SK-N-MC (cell line): ENCODE measurements around the gene IRF8.

Experiments used
- DNase-seq: peaks from one replicate; pipeline ENCODE4 v3.0.0-alpha.2; 2011; ENCODE audit warnings: low read depth, low spot score
- H3K27ac ChIP-seq: fragments of 200-600 bp; sonication (generic); 2 replicates; pipeline ENCODE4 v1.5.1; 2016; ENCODE audit warnings: mixed run types
- H3K36me3 ChIP-seq: fragments of 200-600 bp; sonication (generic); 2 replicates; pipeline ENCODE4 v1.6.1; 2017; ENCODE audit warnings: antibody characterized with exemption, low read length, mixed read lengths; ENCODE audit not compliant: insufficient read depth
- H3K4me3 ChIP-seq: fragments of 200-600 bp; sonication (generic); 2 replicates; pipeline ENCODE4 v1.5.1; 2016
- H3K9ac ChIP-seq: fragments of 200-600 bp; sonication (generic); 2 replicates; pipeline ENCODE4 v1.8.0; 2017; ENCODE audit warnings: mixed run types, mixed read lengths; ENCODE audit not compliant: insufficient read length
- H3K9me3 ChIP-seq: fragments of 200-600 bp; sonication (generic); 2 replicates; pipeline ENCODE4 v1.6.1; 2017; ENCODE audit warnings: low read depth, mild to moderate bottlenecking, antibody characterized with exemption, low read length, moderate library complexity, mixed read lengths
- EZH2 ChIP-seq: fragments of 200-600 bp; sonication (generic); IDR thresholded peaks from one replicate; pipeline ENCODE4 v1.6.1; 2017; ENCODE audit warnings: antibody characterized with exemption
- FOXP2 ChIP-seq: optimal IDR thresholded peaks from 2 replicates; pipeline ENCODE3; 2011; ENCODE audit warnings: mild to moderate bottlenecking, moderate library complexity; ENCODE audit not compliant: insufficient read depth; ENCODE audit errors: extremely low read length, control extremely low read depth
- POLR2AphosphoS5 ChIP-seq: IDR thresholded peaks from 2 replicates; pipeline ENCODE4 v1.6.1; 2012; ENCODE audit warnings: mild to moderate bottlenecking, low read depth, low read length, borderline replicate concordance

Gene IRF8

GRCh38 chr16:85970738-85971137, 71.8 kb downstream of the IRF8 start:
- no peaks in the 10 kb centered on the region for H3K36me3 ChIP-seq
- H3K27ac ChIP-seq, result no peak overlapping the region
- no peak for DNase-seq
- H3K9me3 ChIP-seq, result no peaks in the 10 kb centered on the region
- TF ChIP-seq POLR2AphosphoS5, result no peak
- no peak for TF ChIP-seq FOXP2
- TF ChIP-seq EZH2, result no peak
- no peak overlapping the region for H3K4me3 ChIP-seq
- no peak overlapping the region for H3K9ac ChIP-seq
